ENCODE data around the gene CAMP. TPM values are rescaled to one million over a fixed set of nuclear protein-coding genes. Genes with fewer than 3 reads are reported as not detected.

CAMP gene
- total RNA-seq, 2 donors from 2014 or later, result not detected

DNA sequence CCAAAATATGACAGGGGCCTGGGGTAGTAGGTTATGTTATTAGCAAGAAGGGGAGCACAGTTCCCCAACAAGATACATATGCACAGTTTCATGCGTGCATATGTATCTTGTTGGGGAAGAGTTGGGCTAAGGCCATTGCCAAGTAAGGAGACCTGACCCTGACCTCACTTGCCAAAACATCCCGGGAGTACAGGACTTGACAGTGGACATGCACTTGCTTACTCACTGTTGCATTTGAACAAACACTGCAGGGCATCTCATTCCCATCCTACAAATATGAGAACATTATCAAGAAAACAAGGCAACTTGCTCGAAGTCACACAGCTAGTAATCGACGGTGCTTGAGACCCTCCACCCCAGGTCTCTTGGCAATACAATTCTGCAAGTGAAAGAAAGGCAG lies 4.8 kb upstream of the CAMP start:
- Histone ChIP-seq H3K9me3 (no peaks in the 10 kb centered on the region), H3K27ac (no peak overlapping the region), H3K4me3 (no peak overlapping the region), H3K36me3 (no peaks in the 10 kb centered on the region), H3K27me3 (replicated peaks; ENCODE audit: insufficient read depth) (no peaks in the 10 kb centered on the region), H3K4me1 (ENCODE audit: control insufficient read depth in 1 of 2, low read depth in 2 of 2) (peaks cover 19 to 21% of the 10 kb centered on the region in 2 donors)
- DNase-seq (ENCODE audit: low spot score), result no peak
- ATAC-seq (ENCODE audit: insufficient number of reproducible peaks, low FRiP score, low read depth), result no peak
- TF ChIP-seq CTCF (IDR thresholded peaks at IDR 0.05), result no peak

DNA sequence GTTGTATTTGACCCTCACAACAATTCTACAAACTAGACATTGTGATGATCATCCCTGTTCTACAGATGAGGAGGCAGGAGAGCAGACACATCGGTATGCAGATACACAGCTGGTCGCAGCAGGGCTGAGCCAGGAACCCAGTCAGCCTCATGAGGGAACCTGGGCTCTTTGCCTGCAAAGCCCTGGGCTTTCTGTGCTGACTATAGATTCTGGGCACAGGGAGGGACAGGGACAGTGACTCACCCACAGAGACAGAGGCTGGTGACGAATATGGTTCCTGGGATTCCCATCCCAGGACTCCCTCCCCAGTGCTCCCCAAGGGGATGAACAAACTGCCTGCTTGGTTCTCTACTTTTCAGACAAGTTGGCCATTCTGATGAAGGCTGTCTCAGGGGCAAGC lies 3.8 kb upstream of the CAMP start:
- no peak for TF ChIP-seq CTCF (IDR thresholded peaks at IDR 0.05)

GRCh38 chr3:48220746-48221145 lies 2.5 kb upstream of the CAMP start:
- Histone ChIP-seq H3K27me3 (replicated peaks; ENCODE audit: insufficient read depth) (no peaks in the 10 kb centered on the region), H3K4me3 (no peak overlapping the region), H3K36me3 (no peaks in the 10 kb centered on the region), H3K4me1 (ENCODE audit: control insufficient read depth in 1 of 2, low read depth in 2 of 2) (peaks cover 9 to 10% of the 10 kb centered on the region in 2 donors), H3K9me3 (no peaks in the 10 kb centered on the region), H3K27ac (no peak overlapping the region)
- ATAC-seq (ENCODE audit: insufficient number of reproducible peaks, low FRiP score, low read depth), result no peak
- no peak for TF ChIP-seq CTCF (IDR thresholded peaks at IDR 0.05)
- DNase-seq (ENCODE audit: low spot score), result no peak

More for the DNA sequence above, 3.8 kb upstream of the CAMP start:
- Histone ChIP-seq H3K36me3 (no peaks in the 10 kb centered on the region), H3K4me3 (no peak overlapping the region), H3K27me3 (replicated peaks; ENCODE audit: insufficient read depth) (no peaks in the 10 kb centered on the region), H3K4me1 (ENCODE audit: control insufficient read depth in 1 of 2, low read depth in 2 of 2) (peaks cover 19 to 21% of the 10 kb centered on the region in 2 donors), H3K27ac (no peak overlapping the region), H3K9me3 (no peaks in the 10 kb centered on the region)
- DNase-seq (ENCODE audit: low spot score) (no peak), ATAC-seq (ENCODE audit: insufficient number of reproducible peaks, low FRiP score, low read depth) (no peak)

DNA sequence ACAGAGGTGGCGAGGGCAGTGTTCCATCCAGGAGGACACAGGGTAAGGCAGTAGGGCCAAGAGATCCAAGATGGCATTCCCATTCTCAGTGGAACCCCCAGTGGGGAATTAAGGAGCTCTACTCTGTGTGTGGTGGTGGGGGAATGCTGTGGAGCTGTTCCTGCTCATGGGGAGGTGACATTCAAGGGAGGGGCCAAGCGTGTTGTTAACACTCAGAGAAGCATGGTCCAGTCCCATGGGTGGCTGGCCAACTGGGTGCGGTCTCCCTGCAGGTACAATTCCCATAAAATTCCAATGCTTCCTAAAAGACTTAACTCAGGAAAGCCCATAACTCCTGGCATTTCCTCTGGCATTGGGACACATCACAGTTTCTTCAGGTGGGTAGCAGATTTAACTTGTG lies 2.3 kb downstream of the CAMP start:
- H3K27ac ChIP-seq, result no peak overlapping the region
- no peaks in the 10 kb centered on the region for H3K27me3 ChIP-seq (replicated peaks; ENCODE audit: insufficient read depth)
- no peak for DNase-seq (ENCODE audit: low spot score)
- H3K4me1 ChIP-seq (ENCODE audit: control insufficient read depth in 1 of 2, low read depth in 2 of 2), result no peaks in the 10 kb centered on the region
- no peaks in the 10 kb centered on the region for H3K36me3 ChIP-seq
- TF ChIP-seq CTCF (IDR thresholded peaks at IDR 0.05), result no peak
- no peak overlapping the region for H3K4me3 ChIP-seq
- H3K9me3 ChIP-seq, result no peaks in the 10 kb centered on the region
- no peak for ATAC-seq (ENCODE audit: insufficient number of reproducible peaks, low FRiP score, low read depth)

- no peak for TF ChIP-seq CTCF (IDR thresholded peaks at IDR 0.05)
- no peak for ATAC-seq (ENCODE audit: insufficient number of reproducible peaks, low FRiP score, low read depth)
- Histone ChIP-seq H3K4me3 (no peak overlapping the region), H3K36me3 (no peaks in the 10 kb centered on the region), H3K27ac (no peak overlapping the region), H3K4me1 (ENCODE audit: control insufficient read depth in 1 of 2, low read depth in 2 of 2) (peaks cover 0 to 7% of the 10 kb centered on the region in 2 donors), H3K9me3 (no peaks in the 10 kb centered on the region), H3K27me3 (replicated peaks; ENCODE audit: insufficient read depth) (no peaks in the 10 kb centered on the region)
- no peak for DNase-seq (ENCODE audit: low spot score)
These were observed 3.6 kb downstream of the CAMP start for GRCh38 chr3:48226939-48227338.
